Activated T-cell treated with anti-CD3 and anti-CD28 coated beads, Interleukin-2, amount 50 U/mL, for 72 hours (primary cell): Measurements from ENCODE around the gene GSK3A. TPM values are rescaled to one million over a fixed set of nuclear protein-coding genes. Genes with fewer than 3 reads are reported as not detected.
A peak's percentile ranks its signal among the peaks of the same experiment; 100 is the strongest.

Experiments
- ATAC-seq, 2 donors: fragments of 150-1000 bp; cut with Tn5 transposase; replicated peaks in 1 of 2; 2 replicates each; pipeline ENCODE4 v1.10.0; 2021; ENCODE audit warnings: moderate library complexity in 2 of 2, mild to moderate bottlenecking in 1 of 2
- DNase-seq, 2 donors: peaks; one replicate each; pipeline ENCODE4 v3.0.0; 2021 to 2022; ENCODE audit warnings: mixed read lengths in 1 of 2
- H3K27ac Mint-ChIP-seq: one replicate; pipeline ENCODE4 v1.8.0; 2022; ENCODE audit warnings: mild to moderate bottlenecking, moderate library complexity, mixed read lengths
- H3K27me3 Mint-ChIP-seq: one replicate; pipeline ENCODE4 v1.8.0; 2022; ENCODE audit warnings: low read depth, mixed read lengths
- H3K36me3 Mint-ChIP-seq, 2 donors: one replicate each; pipeline ENCODE4 v1.8.0; 2022; ENCODE audit warnings: mixed read lengths in 2 of 2, mild to moderate bottlenecking in 1 of 2; ENCODE audit not compliant: insufficient read depth in 2 of 2
- H3K4me1 Mint-ChIP-seq: one replicate; pipeline ENCODE4 v1.8.0; 2022; ENCODE audit warnings: low read depth, mixed read lengths
- H3K4me3 Mint-ChIP-seq, 2 donors: one replicate each; pipeline ENCODE4 v1.8.0; 2022; ENCODE audit warnings: mild to moderate bottlenecking in 2 of 2, mixed read lengths in 2 of 2, moderate library complexity in 2 of 2
- H3K9me3 Mint-ChIP-seq, 2 donors: one replicate each; pipeline ENCODE4 v1.8.0; 2022; ENCODE audit warnings: mixed read lengths in 2 of 2
- total RNA-seq, 2 donors: library from RNA; stranded (reverse); gene quantifications; one replicate each; pipeline ENCODE4 v1.2.3, GENCODE V29; 2022

The GSK3A gene
- total RNA-seq = 10 to 100 TPM; 39.6 to 43.2 TPM

- no peaks in the 10 kb centered on the region for H3K9me3 Mint-ChIP-seq
- H3K4me1 Mint-ChIP-seq = peaks cover 59% of the 10 kb centered on the region
- DNase-seq (peak; percentile 95 to 96), ATAC-seq (peak; percentile 79 to 82)
- peak within 1 kb of the TSS; percentile 94 for H3K27ac Mint-ChIP-seq
- no peaks in the 10 kb centered on the region for H3K27me3 Mint-ChIP-seq
- peak within 1 kb of the TSS; percentile 91 to 93 for H3K4me3 Mint-ChIP-seq
- H3K36me3 Mint-ChIP-seq = peaks cover 2 to 11% of the 10 kb centered on the region in 2 donors
Measured at GRCh38 chr19:42242512-42243409, at the start of gene GSK3A. GSK3A (minus strand) TSS chr19:42242602; CDS start chr19:42242465, 137 bp downstream.

GRCh38 chr19:42291435-42291810 is 49.0 kb upstream of the GSK3A start:
- no peak overlapping the region for H3K4me3 Mint-ChIP-seq
- no peaks in the 10 kb centered on the region for H3K9me3 Mint-ChIP-seq
- H3K27ac Mint-ChIP-seq = no peak overlapping the region
- ATAC-seq (no peak), DNase-seq (no peak)
- H3K36me3 Mint-ChIP-seq = peaks cover 5 to 8% of the 10 kb centered on the region in 2 donors
- peaks cover 7% of the 10 kb centered on the region for H3K4me1 Mint-ChIP-seq
- no peaks in the 10 kb centered on the region for H3K27me3 Mint-ChIP-seq

- DNase-seq (peak; percentile 66 to 75), ATAC-seq (peak; percentile 57 to 78)
- no peaks in the 10 kb centered on the region for H3K27me3 Mint-ChIP-seq
- H3K4me3 Mint-ChIP-seq = no peak overlapping the region
- peaks cover 5 to 8% of the 10 kb centered on the region in 2 donors for H3K36me3 Mint-ChIP-seq
- H3K9me3 Mint-ChIP-seq = no peaks in the 10 kb centered on the region
- H3K4me1 Mint-ChIP-seq = peaks cover 12% of the 10 kb centered on the region
- no peak overlapping the region for H3K27ac Mint-ChIP-seq
Measured at GRCh38 chr19:42290523-42291434, 48.4 kb upstream of the GSK3A start.

- Mint-ChIP-seq H3K36me3 (peaks cover 5 to 8% of the 10 kb centered on the region in 2 donors), H3K4me1 (peaks cover 19% of the 10 kb centered on the region), H3K27me3 (no peaks in the 10 kb centered on the region), H3K4me3 (no peak overlapping the region), H3K9me3 (no peaks in the 10 kb centered on the region), H3K27ac (no peak overlapping the region)
- DNase-seq (no peak), ATAC-seq (no peak)
Measured at GRCh38 chr19:42290136-42290522, 47.7 kb upstream of the GSK3A start.

GRCh38 chr19:42289556-42290041 is 47.2 kb upstream of the GSK3A start:
- H3K27me3 Mint-ChIP-seq = no peaks in the 10 kb centered on the region
- ATAC-seq (no peak), DNase-seq (no peak)
- H3K4me1 Mint-ChIP-seq = peaks cover 24% of the 10 kb centered on the region
- H3K36me3 Mint-ChIP-seq = peaks cover 5 to 13% of the 10 kb centered on the region in 2 donors
- no peaks in the 10 kb centered on the region for H3K9me3 Mint-ChIP-seq
- H3K4me3 Mint-ChIP-seq = no peak overlapping the region
- H3K27ac Mint-ChIP-seq = no peak overlapping the region

GRCh38 chr19:42288881-42289555 is 46.6 kb upstream of the GSK3A start:
- no peaks in the 10 kb centered on the region for H3K27me3 Mint-ChIP-seq
- H3K4me1 Mint-ChIP-seq = peaks cover 25% of the 10 kb centered on the region
- H3K36me3 Mint-ChIP-seq = peaks cover 5 to 13% of the 10 kb centered on the region in 2 donors
- H3K4me3 Mint-ChIP-seq = no peak overlapping the region
- DNase-seq (no peak), ATAC-seq (no peak)
- H3K27ac Mint-ChIP-seq = no peak overlapping the region
- H3K9me3 Mint-ChIP-seq = no peaks in the 10 kb centered on the region

- Mint-ChIP-seq H3K27me3 (no peaks in the 10 kb centered on the region), H3K36me3 (peaks cover 5 to 12% of the 10 kb centered on the region in 2 donors), H3K27ac (no peak overlapping the region), H3K9me3 (no peaks in the 10 kb centered on the region), H3K4me1 (peaks cover 25% of the 10 kb centered on the region), H3K4me3 (no peak overlapping the region)
- no peak for ATAC-seq
- no peak for DNase-seq
Measured at GRCh38 chr19:42288387-42288786, 46.0 kb upstream of the GSK3A start.

- Mint-ChIP-seq H3K27me3 (no peaks in the 10 kb centered on the region), H3K4me1 (peaks cover 25% of the 10 kb centered on the region), H3K27ac (no peak overlapping the region), H3K36me3 (peaks cover 2 to 10% of the 10 kb centered on the region in 2 donors), H3K9me3 (no peaks in the 10 kb centered on the region), H3K4me3 (no peak overlapping the region)
- ATAC-seq (no peak), DNase-seq (no peak)
Measured at GRCh38 chr19:42287827-42288107, 45.4 kb upstream of the GSK3A start.

- no peak for ATAC-seq
- no peak for DNase-seq
- no peaks in the 10 kb centered on the region for H3K9me3 Mint-ChIP-seq
- peaks cover 2 to 10% of the 10 kb centered on the region in 2 donors for H3K36me3 Mint-ChIP-seq
- H3K27ac Mint-ChIP-seq = no peak overlapping the region
- H3K4me1 Mint-ChIP-seq = peaks cover 25% of the 10 kb centered on the region
- H3K27me3 Mint-ChIP-seq = no peaks in the 10 kb centered on the region
- no peak overlapping the region for H3K4me3 Mint-ChIP-seq
Measured at GRCh38 chr19:42287017-42287826, 44.8 kb upstream of the GSK3A start.

GRCh38 chr19:42286349-42287016 is 44.1 kb upstream of the GSK3A start:
- H3K27ac Mint-ChIP-seq = peak overlapping the region; percentile 17
- H3K36me3 Mint-ChIP-seq = peaks cover 0 to 7% of the 10 kb centered on the region in 2 donors
- peak overlapping the region in 1 of 2 donors; percentile 99 for H3K4me3 Mint-ChIP-seq
- H3K27me3 Mint-ChIP-seq = no peaks in the 10 kb centered on the region
- DNase-seq = no peak
- no peaks in the 10 kb centered on the region for H3K9me3 Mint-ChIP-seq
- ATAC-seq = no peak
- H3K4me1 Mint-ChIP-seq = peaks cover 21% of the 10 kb centered on the region

- ATAC-seq = no peak
- H3K27me3 Mint-ChIP-seq = no peaks in the 10 kb centered on the region
Measured at GRCh38 chr19:42285988-42286348, 43.6 kb upstream of the GSK3A start.

GRCh38 chr19:42285541-42285941 is 43.1 kb upstream of the GSK3A start:
- no peak overlapping the region for H3K27ac Mint-ChIP-seq

More at GRCh38 chr19:42285988-42286348, 43.6 kb upstream of the GSK3A start:
- peak overlapping the region; percentile 31 to 99 for H3K4me3 Mint-ChIP-seq
- H3K4me1 Mint-ChIP-seq = peaks cover 18% of the 10 kb centered on the region
- no peak overlapping the region for H3K27ac Mint-ChIP-seq
- H3K36me3 Mint-ChIP-seq = peaks cover 0 to 7% of the 10 kb centered on the region in 2 donors
- no peaks in the 10 kb centered on the region for H3K9me3 Mint-ChIP-seq
- no peak for DNase-seq

More at GRCh38 chr19:42285541-42285941, 43.1 kb upstream of the GSK3A start:
- ATAC-seq (no peak), DNase-seq (no peak)
- Mint-ChIP-seq H3K4me1 (peaks cover 18% of the 10 kb centered on the region), H3K27me3 (no peaks in the 10 kb centered on the region), H3K4me3 (peak overlapping the region; percentile 91 to 99), H3K9me3 (no peaks in the 10 kb centered on the region), H3K36me3 (peaks cover 0 to 7% of the 10 kb centered on the region in 2 donors)
